Mucosa of descending colon (tissue), 3 donors: ENCODE data around the gene MAGI2. TPM values are rescaled to one million over a fixed set of nuclear protein-coding genes. Genes with fewer than 3 reads are reported as not detected.
"Not testable (repeated sequence)": the region's sequence is repeated elsewhere in the genome, so short reads cannot be mapped to it uniquely, and the experiment has no call there.

Source experiments
- ATAC-seq: fragments of 200-7000 bp; cut with Tn5 transposase; one replicate; pipeline ENCODE4 v1.9.1; 2020; ENCODE audit warnings: mild to moderate bottlenecking, moderate library complexity
- DNase-seq, 3 donors: peaks; one replicate each; pipeline ENCODE4 v3.0.0-alpha.2; 2020
- H3K36me3 ChIP-seq: fragments of 200-600 bp; one replicate; pipeline ENCODE4 v1.8.0; 2021; ENCODE audit warnings: low read depth, mild to moderate bottlenecking
- H3K4me1 ChIP-seq: fragments of 200-600 bp; one replicate; pipeline ENCODE4 v1.8.0; 2021; ENCODE audit warnings: low read depth, mild to moderate bottlenecking
- H3K4me3 ChIP-seq: fragments of 200-600 bp; one replicate; pipeline ENCODE4 v1.8.0; 2021; ENCODE audit warnings: mild to moderate bottlenecking
- H3K9me3 ChIP-seq: fragments of 200-600 bp; one replicate; pipeline ENCODE4 v1.8.0; 2021; ENCODE audit warnings: mild to moderate bottlenecking
- CTCF ChIP-seq: fragments of 200-600 bp; IDR thresholded peaks from one replicate; pipeline ENCODE4 v1.8.0; 2022; ENCODE audit warnings: antibody characterized with exemption, mild to moderate bottlenecking
- intact Hi-C, 2 donors: fragments of 100-400 bp; cut with DNase I in 1 of 2; cut with micrococcal nuclease in 1 of 2; formaldehyde crosslinking; loops; one replicate each; pipeline versions ENCODE4 v1.11.0 to v1.11.1; 2022; cut with DNase I, micrococcal nuclease
- total RNA-seq, 3 donors: library from RNA; stranded (reverse); fragmentation: NEBNext Ultra II Directional in 2 of 3; extraction: Animal tissue kit (Norgen Biotek cat#: 25700) in 2 of 3; gene quantifications; one replicate each; pipeline versions ENCODE4 v1.2.1 to v1.2.4, GENCODE V29; 2021 to 2023
- donor health status: DM: no; HTN: no; CAD: no; lungs with moderate emphysema.
- donor health status: DM: no; HTN: no; CAD: no.
- donor health status: DM: no; HTN: yes; CAD: no.

Gene MAGI2
- total RNA-seq, 3 donors from 2014 or later, result 1.9 to 14.5 (median 2.7) TPM

GRCh38 chr7:78601728-78602127 lies 851.7 kb downstream of the MAGI2 start:
- no peaks in the 10 kb centered on the region for H3K4me1 ChIP-seq
- TF ChIP-seq CTCF, result no peak
- ATAC-seq (no peak), DNase-seq (no peak)
- no peak overlapping the region for H3K4me3 ChIP-seq
- H3K9me3 ChIP-seq, result no peaks in the 10 kb centered on the region
- H3K36me3 ChIP-seq, result no peaks in the 10 kb centered on the region
- intact Hi-C loops, result no loop called here

GRCh38 chr7:78594156-78594555 lies 859.3 kb downstream of the MAGI2 start:
- Histone ChIP-seq H3K36me3 (no peaks in the 10 kb centered on the region), H3K9me3 (no peaks in the 10 kb centered on the region), H3K4me1 (no peaks in the 10 kb centered on the region), H3K4me3 (no peak overlapping the region)
- ATAC-seq (no peak), DNase-seq (no peak)
- intact Hi-C loops, result no loop called here
- TF ChIP-seq CTCF, result no peak

GRCh38 chr7:78588393-78588792 lies 865.1 kb downstream of the MAGI2 start:
- DNase-seq (no peak), ATAC-seq (no peak)
- Histone ChIP-seq H3K4me1 (no peaks in the 10 kb centered on the region), H3K9me3 (no peaks in the 10 kb centered on the region), H3K36me3 (no peaks in the 10 kb centered on the region), H3K4me3 (no peak overlapping the region)
- TF ChIP-seq CTCF, result no peak
- intact Hi-C loops, result no loop called here

- no peak for TF ChIP-seq CTCF
- ATAC-seq (no peak), DNase-seq (no peak)
- Histone ChIP-seq H3K36me3 (no peaks in the 10 kb centered on the region), H3K4me3 (no peak overlapping the region), H3K4me1 (no peaks in the 10 kb centered on the region), H3K9me3 (no peaks in the 10 kb centered on the region)
- intact Hi-C loops, result no loop called here
Observed at GRCh38 chr7:78587443-78588044, 865.9 kb downstream of the MAGI2 start.

- Histone ChIP-seq H3K36me3 (no peaks in the 10 kb centered on the region), H3K9me3 (no peaks in the 10 kb centered on the region), H3K4me3 (no peak overlapping the region), H3K4me1 (no peaks in the 10 kb centered on the region)
- intact Hi-C loops, result no loop called here
- DNase-seq (no peak), ATAC-seq (no peak)
- TF ChIP-seq CTCF, result no peak
Observed at GRCh38 chr7:78585980-78586379, 867.5 kb downstream of the MAGI2 start.

- Histone ChIP-seq H3K36me3 (no peaks in the 10 kb centered on the region), H3K9me3 (no peaks in the 10 kb centered on the region), H3K4me3 (no peak overlapping the region), H3K4me1 (no peaks in the 10 kb centered on the region)
- DNase-seq (no peak), ATAC-seq (no peak)
- intact Hi-C loops, result no loop called here
- TF ChIP-seq CTCF, result no peak
Observed at GRCh38 chr7:78578686-78579085, 874.8 kb downstream of the MAGI2 start.

- H3K9me3 ChIP-seq, H3K4me1 ChIP-seq, DNase-seq, H3K4me3 ChIP-seq, H3K36me3 ChIP-seq, intact Hi-C loops, ATAC-seq: not testable (repeated sequence)
Observed at GRCh38 chr7:78577174-78577952, 876.1 kb downstream of the MAGI2 start.
